ENCODE data around the gene HDAC4.

The HDAC4 gene

DNA sequence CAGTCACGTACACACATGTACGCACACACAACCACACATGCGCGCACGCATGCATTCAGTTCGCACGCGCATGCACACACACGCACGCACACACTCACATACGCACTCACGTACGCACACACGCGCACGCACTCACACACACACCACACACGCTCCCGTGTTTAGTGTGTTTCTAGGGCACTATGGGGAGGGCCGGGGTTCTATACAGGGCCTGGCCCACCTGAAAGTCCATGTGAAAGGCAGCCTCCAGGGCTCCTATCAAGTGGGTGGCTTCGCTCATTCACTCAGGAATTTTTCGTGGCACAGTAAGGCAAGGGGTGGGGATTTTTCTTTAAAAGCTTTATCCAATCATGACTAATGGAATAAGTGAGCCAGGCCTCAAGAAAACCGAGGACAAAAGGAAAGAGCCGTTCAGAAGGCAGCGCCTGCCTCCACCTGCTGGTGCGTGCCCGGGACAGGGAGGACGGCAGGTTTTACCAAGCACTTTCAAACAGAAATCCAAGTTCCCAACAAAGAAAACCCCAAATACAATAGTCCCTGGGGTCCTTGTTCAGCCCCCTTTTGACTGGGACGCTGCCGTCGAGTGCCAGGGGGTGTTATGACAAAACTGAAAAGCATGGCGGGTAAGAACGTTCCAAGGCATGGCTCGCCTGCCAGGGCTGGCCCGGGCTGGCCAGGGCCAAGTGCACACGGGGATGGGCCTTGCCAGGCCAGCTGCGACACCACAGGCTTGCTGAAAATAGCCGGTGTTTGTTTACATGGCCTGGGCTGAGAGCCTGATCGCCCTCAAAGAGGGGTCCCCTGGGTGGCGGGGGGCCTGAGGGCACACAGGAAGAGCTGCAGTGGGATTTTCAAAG, 110.0 kb downstream of the HDAC4 start:
- TF ChIP-seq, protein P1, sequence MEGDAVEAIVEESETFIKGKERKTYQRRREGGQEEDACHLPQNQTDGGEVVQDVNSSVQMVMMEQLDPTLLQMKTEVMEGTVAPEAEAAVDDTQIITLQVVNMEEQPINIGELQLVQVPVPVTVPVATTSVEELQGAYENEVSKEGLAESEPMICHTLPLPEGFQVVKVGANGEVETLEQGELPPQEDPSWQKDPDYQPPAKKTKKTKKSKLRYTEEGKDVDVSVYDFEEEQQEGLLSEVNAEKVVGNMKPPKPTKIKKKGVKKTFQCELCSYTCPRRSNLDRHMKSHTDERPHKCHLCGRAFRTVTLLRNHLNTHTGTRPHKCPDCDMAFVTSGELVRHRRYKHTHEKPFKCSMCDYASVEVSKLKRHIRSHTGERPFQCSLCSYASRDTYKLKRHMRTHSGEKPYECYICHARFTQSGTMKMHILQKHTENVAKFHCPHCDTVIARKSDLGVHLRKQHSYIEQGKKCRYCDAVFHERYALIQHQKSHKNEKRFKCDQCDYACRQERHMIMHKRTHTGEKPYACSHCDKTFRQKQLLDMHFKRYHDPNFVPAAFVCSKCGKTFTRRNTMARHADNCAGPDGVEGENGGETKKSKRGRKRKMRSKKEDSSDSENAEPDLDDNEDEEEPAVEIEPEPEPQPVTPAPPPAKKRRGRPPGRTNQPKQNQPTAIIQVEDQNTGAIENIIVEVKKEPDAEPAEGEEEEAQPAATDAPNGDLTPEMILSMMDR (conservative IDR thresholded peaks at IDR 0.05; ENCODE audit: control insufficient read depth, insufficient read depth, low read depth, low read length): no peak
- peak; percentile 62 for DNase-seq (ENCODE audit: low read depth)
- no peak overlapping the region for H3K4me3 ChIP-seq (ENCODE audit: control insufficient read depth, low read depth, low read length)

DNA sequence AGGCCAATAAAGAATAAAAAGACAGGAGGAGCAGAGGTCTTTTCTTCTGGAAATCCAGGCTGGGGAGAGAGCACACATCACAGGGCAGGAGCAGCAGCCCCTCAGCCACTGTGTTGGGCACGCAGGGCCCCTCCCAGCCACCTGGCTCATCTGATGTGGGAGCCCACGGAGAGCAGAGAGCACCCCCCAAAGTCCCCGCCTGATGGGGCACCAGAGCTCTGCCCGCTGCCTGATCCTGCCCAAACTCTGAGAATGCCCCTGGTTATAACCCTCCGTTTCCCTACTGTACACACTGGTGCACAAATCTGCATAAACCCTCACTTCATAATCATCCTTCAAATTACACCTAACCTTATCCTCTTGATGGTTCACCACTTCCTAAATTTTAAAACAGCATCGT, 111.3 kb downstream of the HDAC4 start:
- no peak for DNase-seq (ENCODE audit: low read depth)
- TF ChIP-seq, protein P1 (conservative IDR thresholded peaks at IDR 0.05; ENCODE audit: control insufficient read depth, insufficient read depth, low read depth, low read length): no peak

DNA sequence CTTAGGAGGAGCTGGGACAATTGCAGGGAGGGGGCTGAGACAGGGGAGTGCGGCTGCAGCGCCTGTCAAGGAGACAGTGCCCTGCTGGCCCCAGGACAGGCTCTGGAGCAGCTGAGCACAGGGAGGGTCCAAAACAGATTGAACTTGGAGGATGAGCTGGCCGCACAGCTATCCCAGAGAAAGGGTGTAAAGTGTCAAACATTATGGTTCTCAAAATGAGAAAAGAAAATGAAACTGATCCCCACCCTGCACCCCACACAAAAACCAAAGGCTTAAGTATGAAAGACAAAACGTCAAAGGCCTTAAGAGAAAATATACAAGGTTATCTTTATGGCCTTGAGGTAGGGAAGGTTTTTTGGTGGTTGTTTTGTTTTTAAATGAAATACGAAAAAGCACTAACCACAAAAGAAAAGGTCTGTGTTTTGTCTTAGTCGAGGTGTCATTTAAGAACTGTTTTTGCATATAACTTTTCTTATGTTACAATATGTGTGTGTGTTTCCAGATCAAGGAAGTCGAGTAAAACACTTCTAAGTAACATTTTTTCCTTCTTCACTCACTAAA, 111.8 kb downstream of the HDAC4 start:
- TF ChIP-seq, protein P1 (conservative IDR thresholded peaks at IDR 0.05; ENCODE audit: control insufficient read depth, insufficient read depth, low read depth, low read length): no peak
- no peak for DNase-seq (ENCODE audit: low read depth)
- H3K4me3 ChIP-seq (ENCODE audit: control insufficient read depth, low read depth, low read length): no peak overlapping the region

More for the DNA sequence above, 111.3 kb downstream of the HDAC4 start:
- no peak overlapping the region for H3K4me3 ChIP-seq (ENCODE audit: control insufficient read depth, low read depth, low read length)

DNA sequence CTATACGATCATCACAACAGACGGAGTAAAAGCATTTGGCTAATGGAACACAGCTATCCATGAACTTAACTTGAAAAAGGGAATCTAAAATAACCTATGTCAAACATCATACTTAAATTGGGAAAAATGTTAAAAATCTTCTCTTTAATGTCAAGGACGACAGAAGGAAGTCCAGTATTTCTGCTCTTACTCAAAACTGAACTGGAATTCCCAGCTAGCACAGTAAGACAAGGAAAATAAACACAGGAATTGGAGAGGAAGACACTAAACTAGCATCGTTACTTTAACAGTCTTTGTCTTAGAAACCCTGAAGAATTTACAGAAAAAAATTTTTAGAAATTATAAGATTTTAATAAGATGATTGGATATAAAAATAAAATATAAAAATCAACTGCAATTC, 112.6 kb downstream of the HDAC4 start:
- no peak overlapping the region for H3K4me3 ChIP-seq (ENCODE audit: control insufficient read depth, low read depth, low read length)
- TF ChIP-seq, protein P1 (conservative IDR thresholded peaks at IDR 0.05; ENCODE audit: control insufficient read depth, insufficient read depth, low read depth, low read length): no peak
- DNase-seq (ENCODE audit: low read depth): no peak

DNA sequence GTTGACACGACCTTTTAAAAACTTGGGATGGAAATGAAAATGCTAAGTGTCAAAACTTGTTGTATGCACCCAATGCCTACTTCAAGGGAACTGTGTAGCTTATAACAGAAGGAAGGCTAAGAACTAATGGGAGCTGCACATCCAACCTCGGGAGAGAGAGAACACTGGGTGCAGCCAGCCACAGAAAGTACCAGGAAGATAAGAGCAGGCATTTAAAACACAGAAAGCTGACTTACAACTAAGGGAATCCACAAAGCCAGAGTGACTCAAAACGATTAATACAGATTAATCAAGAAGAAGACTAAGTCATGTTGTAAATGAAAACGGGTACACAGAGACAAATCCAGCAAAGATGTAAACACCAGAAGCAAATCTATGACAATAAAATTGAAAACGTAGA, 113.4 kb downstream of the HDAC4 start:
- no peak overlapping the region for H3K4me3 ChIP-seq (ENCODE audit: control insufficient read depth, low read depth, low read length)
- TF ChIP-seq, protein P1 (conservative IDR thresholded peaks at IDR 0.05; ENCODE audit: control insufficient read depth, insufficient read depth, low read depth, low read length): no peak
- no peak for DNase-seq (ENCODE audit: low read depth)

DNA sequence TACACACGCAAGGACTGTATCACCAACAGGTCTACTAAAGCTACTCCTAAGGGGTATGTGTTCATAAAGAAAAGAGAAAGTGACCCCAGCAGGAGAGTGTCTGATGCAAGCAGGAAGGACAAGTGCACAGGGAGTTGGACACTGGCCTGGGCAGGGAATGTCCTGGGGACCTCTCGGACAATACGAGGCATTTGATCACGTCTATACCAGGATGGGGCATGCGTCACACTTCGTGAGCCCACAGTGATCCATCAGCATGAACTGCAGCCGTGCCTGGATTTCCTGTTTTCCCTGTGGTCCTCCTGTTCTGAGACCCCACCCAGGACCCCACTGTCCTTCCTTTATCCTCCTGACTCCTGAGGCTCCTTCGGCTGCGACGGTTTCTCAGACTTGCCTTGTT, 113.9 kb downstream of the HDAC4 start:
- no peak for DNase-seq (ENCODE audit: low read depth)
- H3K4me3 ChIP-seq (ENCODE audit: control insufficient read depth, low read depth, low read length): no peak overlapping the region
- TF ChIP-seq, protein P1 (conservative IDR thresholded peaks at IDR 0.05; ENCODE audit: control insufficient read depth, insufficient read depth, low read depth, low read length): no peak

Data from fibroblast of mammary gland (primary cell).